IMR-90 (cell line): ENCODE data around the gene PFKL. TPM values are rescaled to one million over a fixed set of nuclear protein-coding genes. Genes with fewer than 3 reads are reported as not detected.

Experiments used
- ATAC-seq: fragments of 200-7000 bp; cut with Tn5 transposase; 2 replicates; pipeline ENCODE4 v1.9.1; 2020; ENCODE audit warnings: low read depth, mild to moderate bottlenecking, moderate library complexity
- BruUV-seq: library from RNA; stranded (reverse); fragments of 400-500 nt; replicated peaks from 2 replicates; lab custom pipeline; 2021; lab: Mats Ljungman, UMichigan
- CTCF ChIA-PET: fragments of 300-600 bp; formaldehyde crosslinking; extraction: SDS; loops from one replicate; lab custom pipeline; 2021; ENCODE audit warnings: antibody characterized with exemption; lab: Yijun Ruan, JAX
- POLR2A ChIA-PET: fragments of 300-600 bp; sonication (Branson Sonifier 250); formaldehyde crosslinking; loops from one replicate; lab custom pipeline; 2022; ENCODE audit warnings: antibody characterized with exemption; ENCODE audit not compliant: unreplicated experiment; lab: Charles Lee
- DNase-seq: peaks from one replicate; pipeline ENCODE4 v3.0.0; 2013
- H2AFZ ChIP-seq: replicated peaks from 2 replicates; pipeline ENCODE3; 2013; ENCODE audit warnings: low read length, mild to moderate bottlenecking; ENCODE audit not compliant: poor library complexity
- H2AK5ac ChIP-seq: 2 replicates; pipeline ENCODE4 v1.6.1; 2013; ENCODE audit warnings: low read depth, low read length, inconsistent platforms
- H2AK9ac ChIP-seq: replicated peaks from 2 replicates; pipeline ENCODE3; 2013; ENCODE audit warnings: mild to moderate bottlenecking, low read depth, low read length, moderate library complexity; ENCODE audit not compliant: poor library complexity
- H2BK120ac ChIP-seq: 2 replicates; pipeline ENCODE4 v1.6.1; 2013; ENCODE audit warnings: low read depth, low read length, inconsistent platforms
- H2BK15ac ChIP-seq: 3 replicates; pipeline ENCODE4 v1.6.1; 2013; ENCODE audit warnings: low read depth, low read length, inconsistent platforms
- H2BK20ac ChIP-seq: 2 replicates; pipeline ENCODE4 v1.6.1; 2013; ENCODE audit warnings: low read depth, mild to moderate bottlenecking, inconsistent platforms, low read length, moderate library complexity
- H2BK5ac ChIP-seq: 2 replicates; pipeline ENCODE4 v1.6.1; 2013; ENCODE audit warnings: mild to moderate bottlenecking, low read depth, low read length, inconsistent platforms; ENCODE audit not compliant: poor library complexity, severe bottlenecking
- H3K14ac ChIP-seq: replicated peaks from 2 replicates; pipeline ENCODE4 v1.6.1; 2013; ENCODE audit warnings: low read depth, low read length, inconsistent platforms
- H3K18ac ChIP-seq: 2 replicates; pipeline ENCODE4 v1.6.1; 2013; ENCODE audit warnings: low read depth, low read length, control low read depth
- H3K23ac ChIP-seq: 2 replicates; pipeline ENCODE4 v1.6.1; 2013; ENCODE audit warnings: low read depth, low read length, inconsistent platforms
- H3K27ac ChIP-seq: 2 replicates; pipeline ENCODE4 v1.5.1; 2013; ENCODE audit warnings: mild to moderate bottlenecking, control low read depth, low read length; ENCODE audit not compliant: insufficient read depth
- H3K27me3 ChIP-seq: 2 replicates; pipeline ENCODE4 v1.6.1; 2013; ENCODE audit warnings: low read length; ENCODE audit not compliant: control insufficient read depth, insufficient read depth
- H3K36me3 ChIP-seq: 2 replicates; pipeline ENCODE4 v1.6.1; 2013; ENCODE audit warnings: low read length, mixed read lengths; ENCODE audit not compliant: control insufficient read depth, insufficient read depth
- H3K4ac ChIP-seq: 2 replicates; pipeline ENCODE4 v1.6.1; 2013; ENCODE audit warnings: low read depth, low read length, inconsistent platforms
- H3K4me1 ChIP-seq: 2 replicates; pipeline ENCODE4 v1.6.1; 2013; ENCODE audit warnings: low read length, mixed read lengths; ENCODE audit not compliant: control insufficient read depth, insufficient read depth
- H3K4me2 ChIP-seq: 2 replicates; pipeline ENCODE4 v1.6.1; 2013; ENCODE audit warnings: low read depth, mild to moderate bottlenecking, control low read depth, low read length, moderate library complexity
- H3K4me3 ChIP-seq: 2 replicates; pipeline ENCODE4 v1.5.1; 2013; ENCODE audit warnings: low read depth, mild to moderate bottlenecking, control low read depth, low read length, moderate library complexity; ENCODE audit not compliant: insufficient read depth
- H3K56ac ChIP-seq: 2 replicates; pipeline ENCODE4 v1.6.1; 2013; ENCODE audit warnings: low read length, inconsistent platforms; ENCODE audit not compliant: insufficient read depth; ENCODE audit errors: extremely low read depth
- H3K79me1 ChIP-seq, 2 experiments: 2 replicates each; pipeline ENCODE4 v1.6.1; 2013; ENCODE audit warnings: low read length in 2 of 2, inconsistent platforms in 1 of 2, low read depth in 1 of 2
- H3K9ac ChIP-seq: 2 replicates; pipeline ENCODE4 v1.6.1; 2013; ENCODE audit warnings: low read depth, low read length, control low read depth
- H3K9me1 ChIP-seq: 2 replicates; pipeline ENCODE4 v1.6.1; 2013; ENCODE audit warnings: low read length, inconsistent platforms; ENCODE audit not compliant: insufficient read depth
- H3K9me3 ChIP-seq: 2 replicates; pipeline ENCODE4 v1.6.1; 2013; ENCODE audit warnings: low read length; ENCODE audit not compliant: control insufficient read depth, insufficient read depth
- H4K20me1 ChIP-seq: 2 replicates; pipeline ENCODE4 v1.6.1; 2013; ENCODE audit warnings: low read length, inconsistent platforms; ENCODE audit not compliant: insufficient read depth
- H4K5ac ChIP-seq: 2 replicates; pipeline ENCODE4 v1.6.1; 2013; ENCODE audit warnings: mild to moderate bottlenecking, low read depth, low read length, control low read depth
- H4K8ac ChIP-seq, 2 experiments: 2 replicates each; pipeline ENCODE4 v1.6.1; 2013; ENCODE audit warnings: low read depth in 2 of 2, low read length in 2 of 2, control low read depth in 1 of 2, inconsistent platforms in 1 of 2
- H4K91ac ChIP-seq: 2 replicates; pipeline ENCODE4 v1.6.1; 2013; ENCODE audit warnings: low read depth, low read length, inconsistent platforms; ENCODE audit not compliant: insufficient read depth
- CEBPB ChIP-seq: IDR thresholded peaks from 2 replicates; pipeline ENCODE4 v1.6.1; 2012; ENCODE audit warnings: low read depth, low read length, improper control_type of control experiment
- ELK1 ChIP-seq: fragments of 150-350 bp; IDR thresholded peaks from 2 replicates; pipeline ENCODE4 v1.6.1; 2016; ENCODE audit warnings: low read depth, mild to moderate bottlenecking, low read length, moderate library complexity, borderline replicate concordance
- FOS ChIP-seq: fragments of 150-350 bp; IDR thresholded peaks from 2 replicates; pipeline ENCODE4 v1.6.1; 2016; ENCODE audit warnings: low read depth, low read length
- RAD21 ChIP-seq: IDR thresholded peaks from 2 replicates; pipeline ENCODE4 v1.6.1; 2012; ENCODE audit warnings: low read length, improper control_type of control experiment
- RCOR1 ChIP-seq: IDR thresholded peaks from 2 replicates; pipeline ENCODE4 v1.6.1; 2012; ENCODE audit warnings: mild to moderate bottlenecking, low read length, improper control_type of control experiment; ENCODE audit not compliant: insufficient replicate concordance
- RFX5 ChIP-seq: IDR thresholded peaks from 2 replicates; pipeline ENCODE4 v1.8.0; 2012; ENCODE audit warnings: low read depth, mild to moderate bottlenecking, low read length, moderate library complexity
- USF2 ChIP-seq: fragments of 150-350 bp; IDR thresholded peaks from 2 replicates; pipeline ENCODE4 v1.6.1; 2017; ENCODE audit warnings: mild to moderate bottlenecking, antibody characterized with exemption, low read length, low read depth
- WGBS, 2 experiments: methylation state at CpG; one replicate each; pipeline versions ENCODE4 v1.1.5 to v1.1.7; 2013; ENCODE audit warnings: missing lambda C conversion rate in 2 of 2; ENCODE audit not compliant: insufficient read length in 1 of 2; ENCODE audit errors: extremely low coverage in 2 of 2; 5-methylcytosine and 5-hydroxymethylcytosine counted together
- dilution Hi-C: fragments of 300-500 bp; cut with HindIII; formaldehyde crosslinking; loops from one replicate; pipeline ENCODE4 v1.14.3; 2018; ENCODE audit warnings: low sequenced_read_pairs; ENCODE audit not compliant: unreplicated experiment
- in situ Hi-C: fragments of 300-500 bp; cut with MboI; formaldehyde crosslinking; loops from 3 replicates; pipeline ENCODE4 v1.14.3; 2019; ENCODE audit warnings: low sequenced_read_pairs, inconsistent platforms, mixed read lengths
- intact Hi-C: fragments of 100-400 bp; cut with micrococcal nuclease; formaldehyde crosslinking; loops from 2 replicates; pipeline ENCODE4 v1.10.0; 2022
- polyA plus RNA-seq, 3 experiments: library from polyadenylated mRNA; depleted of rRNA; stranded (reverse); fragments of >200 nt; gene quantifications; 2 replicates each; pipeline ENCODE4 v1.2.3, GENCODE V29; 2012; ENCODE audit warnings: low replicate concordance in 1 of 3
- total RNA-seq: library from RNA; depleted of rRNA; stranded (reverse); fragments of >200 nt; gene quantifications from 2 replicates; pipeline ENCODE4 v1.2.3, GENCODE V29; 2012

PFKL gene
- total and polyA plus RNA-seq, 2 of the 4 experiments (the other 2 are of a cell fraction): 103 to 126 TPM

DNA sequence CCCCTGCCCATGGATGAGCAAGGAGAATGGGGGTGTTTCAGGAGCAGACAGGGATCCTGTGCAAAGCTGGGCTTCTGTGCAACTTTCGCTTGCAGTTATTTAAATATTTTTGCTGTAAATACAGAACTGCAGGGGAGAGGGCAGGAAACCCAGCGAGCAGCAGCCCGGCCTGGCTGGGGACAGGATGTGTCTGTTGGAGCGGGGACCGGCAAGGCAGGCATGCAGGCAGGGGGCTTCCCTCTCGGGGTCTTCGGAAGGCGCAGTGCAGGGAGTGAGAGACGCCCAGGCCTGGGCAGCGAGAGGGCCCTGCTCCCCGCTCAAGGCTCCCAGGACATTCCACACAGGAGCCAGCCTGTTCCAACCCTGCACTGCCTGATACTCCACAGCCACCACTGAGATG lies 15.9 kb upstream of the PFKL start:
- Histone ChIP-seq H2AFZ (no peak overlapping the region), H3K9me3 (no peaks in the 10 kb centered on the region), H3K14ac (no peak overlapping the region), H3K4me2 (no peak overlapping the region), H3K4ac (no peak overlapping the region), H3K9me1 (no peaks in the 10 kb centered on the region), H4K91ac (no peak overlapping the region), H4K20me1 (no peaks in the 10 kb centered on the region), H3K9ac (no peak overlapping the region), H3K36me3 (no peaks in the 10 kb centered on the region), H2AK9ac (no peak overlapping the region), H3K18ac (no peak overlapping the region), H3K56ac (no peak overlapping the region), H3K4me3 (no peak overlapping the region), H4K8ac (no peak overlapping the region), H2BK20ac (no peak overlapping the region), H3K23ac (no peak overlapping the region), H2BK120ac (no peak overlapping the region), H4K5ac (no peak overlapping the region), H3K27me3 (peaks cover 36% of the 10 kb centered on the region), H2BK5ac (no peak overlapping the region), H2BK15ac (no peak overlapping the region), H3K79me1 (no peaks in the 10 kb centered on the region), H3K4me1 (peaks cover 4% of the 10 kb centered on the region; the same call in 1 of the 2 replicates), H3K27ac (no peak overlapping the region), H2AK5ac (no peak overlapping the region)
- no peak for TF ChIP-seq RAD21
- no peak for TF ChIP-seq CEBPB
- no peak for TF ChIP-seq USF2
- no peak for TF ChIP-seq RCOR1
- no peak for TF ChIP-seq FOS
- TF ChIP-seq ELK1: no peak
- no peak for TF ChIP-seq RFX5
- dilution Hi-C loops: no loop called here
- BruUV-seq: no TSS peak
- ChIA-PET POLR2A (no interaction called here), CTCF (no interaction called here)
- in situ Hi-C loops: no loop called here
- DNase-seq (no peak), ATAC-seq (no peak)
- 50% methylated on average over 4 of the region's 11 CpGs; no CpG with 5 or more reads in 1 of the 2 experiments for WGBS, 2 experiments
- intact Hi-C loops: no loop called here
